ENCODE measurements around the gene ST3GAL5.
"Not testable (repeated sequence)": the region's sequence is repeated elsewhere in the genome, so short reads cannot be mapped to it uniquely, and the experiment has no call there.

The ST3GAL5 gene

DNA sequence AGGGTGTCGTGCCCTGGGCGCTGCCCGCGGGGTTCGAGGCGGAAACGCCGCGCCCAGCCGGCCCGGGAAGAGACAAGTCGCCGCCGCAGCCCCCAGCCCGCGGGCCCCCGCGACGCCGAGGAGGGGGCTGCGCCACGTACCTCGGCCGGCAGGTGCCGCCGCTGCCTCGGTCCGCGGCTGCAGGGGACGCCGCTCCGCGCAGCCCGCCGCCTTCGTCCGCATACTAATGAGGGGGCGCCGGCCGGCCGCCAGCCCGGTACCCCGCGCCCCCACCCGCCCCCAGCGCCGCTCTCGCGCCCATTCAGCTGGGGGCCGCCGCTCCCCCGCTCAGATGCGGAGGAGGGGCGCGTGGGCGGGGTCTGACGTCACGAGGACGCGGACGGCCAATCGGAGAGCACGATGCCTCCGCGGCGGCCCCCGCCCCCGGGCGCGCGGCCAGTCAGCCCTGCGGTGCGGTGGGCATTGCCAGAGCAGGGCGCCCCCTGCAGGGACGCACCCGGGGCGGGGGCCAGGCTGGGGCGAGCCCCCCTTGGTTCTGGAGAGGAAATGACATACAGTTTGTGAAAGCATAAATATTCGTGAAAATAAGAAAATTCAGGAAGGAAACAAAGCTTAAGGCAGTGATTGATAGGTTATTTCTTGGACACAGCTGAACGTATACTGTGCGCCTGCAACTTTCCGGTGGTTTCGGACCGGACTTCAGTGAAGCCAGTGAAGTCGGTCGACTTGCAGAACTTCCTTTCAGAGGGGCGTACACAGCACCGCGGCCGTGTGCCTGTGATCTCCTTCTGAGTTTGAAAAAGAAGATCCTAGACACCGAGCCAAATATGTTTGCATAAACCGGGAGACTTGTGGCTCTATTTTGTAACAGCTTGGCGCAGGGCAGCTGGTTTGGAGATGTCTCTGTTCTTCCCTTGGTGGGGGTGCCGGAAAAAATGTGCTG, at the start of gene ST3GAL5:
Gene ST3GAL5 (minus strand): TSS at position 307 of the 943 bp plus-strand sequence. CDS start 85 bp downstream, at position 222.
- peak; percentile 87 for DNase-seq (ENCODE audit: low read depth)

DNA sequence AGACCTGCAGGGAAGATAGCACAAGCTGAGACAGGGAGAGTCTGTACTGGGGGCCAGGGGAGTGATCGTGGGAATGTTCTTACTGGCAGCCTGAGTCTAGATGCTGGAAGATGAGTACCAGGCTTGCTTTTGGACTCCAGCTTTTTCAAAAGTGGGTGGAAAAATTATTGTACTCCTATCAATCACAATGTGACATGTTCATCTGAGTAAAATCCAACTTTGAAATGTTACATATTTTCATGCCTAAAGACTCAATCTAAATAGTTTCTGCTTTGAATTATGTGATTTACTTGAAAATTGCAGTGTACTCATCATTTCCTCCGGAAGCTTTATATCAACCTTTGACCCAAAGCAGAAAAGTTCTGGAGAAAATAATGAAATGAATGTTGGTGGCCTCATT, 49.7 kb upstream of the ST3GAL5 start:
- no peak for DNase-seq (ENCODE audit: low read depth)

- DNase-seq (ENCODE audit: low read depth) = no peak
Measured at GRCh38 chr2:85937069-85937439, 48.3 kb upstream of the ST3GAL5 start.

- DNase-seq (ENCODE audit: low read depth) = no peak
Measured at GRCh38 chr2:85936421-85937068, 47.8 kb upstream of the ST3GAL5 start.

DNA sequence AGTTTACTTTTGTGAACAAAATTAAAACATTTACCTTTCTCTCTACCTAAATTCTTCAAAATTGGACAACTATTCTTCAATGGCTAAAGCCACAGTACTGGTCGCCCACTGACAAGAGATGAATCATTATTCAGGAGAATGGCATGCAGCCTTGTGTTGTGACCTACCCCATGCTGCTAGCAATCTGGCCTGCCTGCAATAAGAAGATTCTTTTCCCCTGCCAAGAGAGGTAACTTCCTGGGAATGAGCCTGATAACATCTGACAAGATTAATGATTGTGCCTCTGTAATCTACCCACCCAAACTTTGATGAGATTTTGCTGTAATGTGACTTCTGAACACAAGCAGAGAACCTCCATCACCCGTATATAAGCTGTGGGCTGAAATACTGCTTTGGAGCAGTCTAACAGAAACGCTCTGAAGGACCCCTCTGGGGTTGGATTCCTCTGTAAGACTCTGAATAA, 47.0 kb upstream of the ST3GAL5 start:
- DNase-seq (ENCODE audit: low read depth) = peak; percentile 84

DNA sequence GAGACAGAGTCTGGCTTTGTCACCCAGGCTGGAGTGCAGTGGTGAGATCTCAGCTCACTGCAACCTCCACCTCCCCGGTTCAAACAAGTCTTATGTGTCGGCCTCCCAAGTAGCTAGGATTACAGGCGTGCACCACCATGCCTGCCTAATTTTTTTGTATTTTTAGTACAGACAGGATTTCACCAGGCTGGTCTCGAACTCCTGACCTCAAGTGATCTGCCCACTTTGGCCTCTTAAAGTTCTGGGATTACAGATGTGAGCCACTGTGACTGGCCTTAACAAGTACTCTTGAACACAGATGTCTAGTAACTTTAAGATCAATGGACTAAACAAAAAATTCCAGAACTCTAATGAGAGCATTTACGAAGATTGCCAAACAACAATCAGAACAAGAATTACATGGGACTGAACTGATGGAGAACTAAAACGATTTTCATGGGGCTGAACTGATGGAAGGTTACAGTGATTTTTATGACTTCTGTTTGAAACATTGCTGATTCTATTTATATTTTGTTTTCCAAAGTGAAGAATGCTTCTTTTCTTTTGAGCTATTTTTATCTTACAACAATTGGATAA, 46.5 kb upstream of the ST3GAL5 start:
- DNase-seq (ENCODE audit: low read depth) = no peak

- peak; percentile 90 for DNase-seq (ENCODE audit: low read depth)
Measured at GRCh38 chr2:85933753-85934594, 45.2 kb upstream of the ST3GAL5 start.

DNA sequence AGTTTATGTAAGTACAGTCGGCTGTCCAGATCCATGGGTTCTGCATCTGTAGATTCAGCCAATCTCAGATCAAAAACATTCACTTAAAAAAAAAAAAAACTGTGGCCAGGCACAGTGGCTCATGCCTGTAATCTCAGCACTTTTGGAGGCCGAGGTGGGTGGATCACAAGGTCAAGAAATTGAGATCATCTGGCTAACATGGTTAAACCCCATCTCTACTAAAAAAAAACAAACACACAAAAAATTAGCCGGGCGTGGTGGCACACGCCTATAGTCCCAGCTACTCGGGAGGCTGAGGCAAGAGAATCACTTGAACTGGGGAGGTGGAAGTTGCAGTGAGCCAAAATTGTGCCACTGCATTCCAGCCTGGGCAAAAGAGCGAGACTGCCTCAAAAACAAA, 42.4 kb upstream of the ST3GAL5 start:
- not testable (repeated sequence) for DNase-seq (ENCODE audit: low read depth)

- DNase-seq (ENCODE audit: low read depth) = no peak
Measured at GRCh38 chr2:85930129-85931124, 41.6 kb upstream of the ST3GAL5 start.

DNA sequence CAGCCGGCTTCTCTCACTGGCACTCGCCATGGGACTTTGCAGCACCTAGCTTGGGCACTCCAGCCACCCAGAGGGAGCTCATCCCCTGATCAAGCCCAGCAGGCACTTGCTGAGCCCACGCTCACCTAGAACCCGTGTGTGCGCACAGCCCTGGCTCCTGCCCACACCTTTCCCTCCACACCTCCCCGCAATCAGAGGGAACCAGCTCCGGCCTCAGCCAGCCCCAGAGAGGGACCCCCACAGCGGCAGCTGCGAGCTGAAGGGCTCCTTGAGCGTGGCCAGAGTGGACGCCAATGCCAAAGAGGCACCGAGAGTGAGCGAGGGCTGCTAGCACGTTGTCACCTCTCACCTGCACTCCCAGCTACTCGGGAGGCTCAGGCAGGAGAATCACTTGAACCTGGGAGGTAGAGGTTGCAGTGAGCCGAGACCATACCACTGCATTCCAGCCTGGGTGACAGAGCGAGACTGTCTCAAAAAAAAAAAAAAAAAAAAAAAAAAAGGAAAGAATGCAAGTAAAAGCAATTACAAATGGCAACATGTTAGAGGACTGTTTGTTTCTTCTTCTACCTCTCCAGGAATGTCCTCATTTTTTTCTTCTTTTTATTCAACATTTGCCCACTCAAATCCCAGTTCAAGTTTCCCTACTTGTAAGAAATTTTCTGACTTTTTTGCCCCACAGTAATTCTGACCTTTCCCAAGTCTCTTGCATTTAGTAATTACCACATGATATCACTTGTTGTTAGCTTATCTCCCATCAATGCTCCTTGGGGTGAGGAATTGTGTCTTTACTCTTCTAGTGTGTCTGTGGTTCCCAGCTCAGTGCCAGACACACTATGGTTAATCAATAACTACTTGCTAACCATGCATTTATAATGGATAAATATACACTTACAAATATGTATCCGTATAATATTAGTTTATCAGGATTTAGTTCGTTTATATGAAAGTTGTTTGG, 40.6 kb upstream of the ST3GAL5 start:
- no peak for DNase-seq (ENCODE audit: low read depth)

DNA sequence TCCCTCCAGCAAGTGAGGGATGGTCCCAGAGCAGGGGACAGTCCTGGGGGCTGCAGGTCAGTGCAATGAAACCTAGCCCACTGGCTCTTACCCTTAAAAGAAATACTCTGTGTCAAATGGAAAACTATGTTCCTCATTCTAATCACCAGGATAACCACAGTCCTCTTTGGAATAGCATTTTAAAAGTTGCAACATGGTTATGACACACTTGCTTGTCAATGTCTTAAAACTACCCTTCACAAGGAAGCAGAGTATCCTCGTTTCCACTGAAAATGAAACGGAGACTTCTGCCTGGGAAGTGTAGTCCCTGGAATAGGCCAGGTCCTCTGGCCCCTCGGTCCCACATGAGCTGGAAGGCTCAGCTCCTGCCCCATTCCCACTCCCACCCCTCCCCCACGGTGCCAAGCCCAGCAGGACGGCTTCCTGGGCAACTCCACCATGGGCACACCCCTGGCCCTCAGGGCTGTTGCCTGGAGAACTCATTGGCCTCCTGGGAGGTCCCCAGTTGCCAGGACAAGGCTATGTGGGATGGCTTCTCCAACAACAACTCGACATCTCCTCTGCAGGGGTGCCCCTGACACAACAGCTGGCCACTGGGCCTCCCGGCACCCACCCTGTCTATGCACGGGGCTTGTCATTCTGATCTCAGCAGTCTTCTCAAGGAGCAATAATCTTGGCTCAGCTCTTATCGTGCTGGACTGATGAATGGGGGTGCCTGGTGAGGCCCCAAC, 38.3 kb upstream of the ST3GAL5 start:
- DNase-seq (ENCODE audit: low read depth) = no peak

DNA sequence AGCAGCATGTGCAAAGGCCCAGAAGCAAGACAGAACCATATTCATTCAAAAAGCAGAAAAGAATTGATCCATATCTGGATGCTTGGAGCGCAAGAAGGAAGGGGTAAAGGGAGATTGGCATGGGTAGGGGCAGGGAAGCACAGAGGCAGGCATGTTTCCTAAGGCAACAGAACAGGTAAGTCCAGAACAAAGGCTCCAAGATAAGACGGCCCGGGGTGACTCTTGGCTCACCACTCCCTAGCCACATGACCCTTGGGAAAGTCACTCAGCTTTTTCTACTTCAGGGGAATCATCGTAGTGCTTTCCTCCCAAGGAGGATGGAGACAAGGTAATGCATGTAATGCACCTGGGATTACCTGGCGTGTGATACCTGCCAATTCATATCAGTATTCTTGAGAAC, 37.7 kb upstream of the ST3GAL5 start:
- no peak for DNase-seq (ENCODE audit: low read depth)

- DNase-seq (ENCODE audit: low read depth) = no peak
Measured at GRCh38 chr2:85925216-85925671, 36.5 kb upstream of the ST3GAL5 start.

- peak; percentile 61 for DNase-seq (ENCODE audit: low read depth)
Measured at GRCh38 chr2:85924522-85924921, 35.7 kb upstream of the ST3GAL5 start.

- DNase-seq (ENCODE audit: low read depth) = no peak
Measured at GRCh38 chr2:85922199-85922598, 33.4 kb upstream of the ST3GAL5 start.

DNA sequence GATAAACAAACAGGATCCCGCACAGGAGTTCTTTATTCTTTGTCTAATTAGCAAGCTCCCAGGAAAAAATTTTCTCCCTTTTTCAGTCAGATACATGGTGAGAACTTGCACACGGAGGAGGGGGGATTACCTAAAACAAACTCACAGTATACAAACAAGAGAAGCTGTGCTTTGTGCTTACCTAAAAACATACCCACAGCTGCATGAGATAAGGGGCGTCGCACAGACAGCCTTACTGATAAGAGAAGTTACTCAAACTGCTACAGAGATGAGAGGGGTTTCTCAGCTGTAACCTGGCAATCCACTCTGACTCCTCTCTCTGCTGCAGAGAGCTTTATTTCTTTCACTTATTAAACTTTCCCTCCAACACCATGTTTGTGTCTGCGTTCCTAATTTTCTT, 32.9 kb upstream of the ST3GAL5 start:
- DNase-seq (ENCODE audit: low read depth) = no peak

GRCh38 chr2:85920810-85921545, 32.2 kb upstream of the ST3GAL5 start:
- DNase-seq (ENCODE audit: low read depth) = peak; percentile 37
